Measurements from ENCODE around the gene PRKD2.

PRKD2 gene

GRCh38 chr19:46723471-46723870, 6.6 kb upstream of the PRKD2 start:
- no peak overlapping the region for H3K27ac ChIP-seq

GRCh38 chr19:46723023-46723461, 6.1 kb upstream of the PRKD2 start:
- Histone ChIP-seq H3K9ac (ENCODE audit: insufficient read length) (no peak overlapping the region), H3K4me3 (no peak overlapping the region), H3K36me3 (ENCODE audit: insufficient read depth, low read length) (peaks cover 72% of the 10 kb centered on the region; the same call in 1 of the 2 replicates), H3K27ac (no peak overlapping the region), H3K9me3 (ENCODE audit: low read depth, low read length) (no peaks in the 10 kb centered on the region)
- no peak for TF ChIP-seq EZH2 (IDR thresholded peaks at IDR 0.05)
- TF ChIP-seq POLR2AphosphoS5 (IDR thresholded peaks at IDR 0.05; ENCODE audit: borderline replicate concordance, low read depth, low read length): no peak
- no peak for TF ChIP-seq FOXP2 (optimal IDR thresholded peaks at IDR 0.05; ENCODE audit: control extremely low read depth, extremely low read length, insufficient read depth)
- no peak for DNase-seq (ENCODE audit: low read depth, low spot score)

More at GRCh38 chr19:46723471-46723870, 6.6 kb upstream of the PRKD2 start:
- no peak overlapping the region for H3K4me3 ChIP-seq
- peaks cover 76% of the 10 kb centered on the region; the same call in 1 of the 2 replicates for H3K36me3 ChIP-seq (ENCODE audit: insufficient read depth, low read length)
- no peak overlapping the region for H3K9ac ChIP-seq (ENCODE audit: insufficient read length)
- TF ChIP-seq POLR2AphosphoS5 (IDR thresholded peaks at IDR 0.05; ENCODE audit: borderline replicate concordance, low read depth, low read length) (no peak), EZH2 (IDR thresholded peaks at IDR 0.05) (no peak), FOXP2 (optimal IDR thresholded peaks at IDR 0.05; ENCODE audit: control extremely low read depth, extremely low read length, insufficient read depth) (no peak)
- DNase-seq (ENCODE audit: low read depth, low spot score): no peak
- no peaks in the 10 kb centered on the region for H3K9me3 ChIP-seq (ENCODE audit: low read depth, low read length)

- no peak for DNase-seq (ENCODE audit: low read depth, low spot score)
- H3K27ac ChIP-seq: no peak overlapping the region
- no peak overlapping the region for H3K9ac ChIP-seq (ENCODE audit: insufficient read length)
- H3K9me3 ChIP-seq (ENCODE audit: low read depth, low read length): no peaks in the 10 kb centered on the region
- H3K4me3 ChIP-seq: no peak overlapping the region
- TF ChIP-seq FOXP2 (optimal IDR thresholded peaks at IDR 0.05; ENCODE audit: control extremely low read depth, extremely low read length, insufficient read depth): no peak
- no peak for TF ChIP-seq EZH2 (IDR thresholded peaks at IDR 0.05)
- TF ChIP-seq POLR2AphosphoS5 (IDR thresholded peaks at IDR 0.05; ENCODE audit: borderline replicate concordance, low read depth, low read length): no peak
- H3K36me3 ChIP-seq (ENCODE audit: insufficient read depth, low read length): peaks cover 67% of the 10 kb centered on the region; the same call in 1 of the 2 replicates
Observed at GRCh38 chr19:46722421-46723022, 5.6 kb upstream of the PRKD2 start.

GRCh38 chr19:46722004-46722380, 5.1 kb upstream of the PRKD2 start:
- Histone ChIP-seq H3K9me3 (ENCODE audit: low read depth, low read length) (no peaks in the 10 kb centered on the region), H3K4me3 (no peak overlapping the region), H3K36me3 (ENCODE audit: insufficient read depth, low read length) (peaks cover 62% of the 10 kb centered on the region; the same call in 1 of the 2 replicates), H3K9ac (ENCODE audit: insufficient read length) (no peak overlapping the region), H3K27ac (no peak overlapping the region)
- TF ChIP-seq EZH2 (IDR thresholded peaks at IDR 0.05): no peak
- TF ChIP-seq POLR2AphosphoS5 (IDR thresholded peaks at IDR 0.05; ENCODE audit: borderline replicate concordance, low read depth, low read length): no peak
- TF ChIP-seq FOXP2 (optimal IDR thresholded peaks at IDR 0.05; ENCODE audit: control extremely low read depth, extremely low read length, insufficient read depth): no peak
- DNase-seq (ENCODE audit: low read depth, low spot score): no peak

GRCh38 chr19:46721269-46722003, 4.5 kb upstream of the PRKD2 start:
- no peak overlapping the region for H3K9ac ChIP-seq (ENCODE audit: insufficient read length)
- H3K9me3 ChIP-seq (ENCODE audit: low read depth, low read length): no peaks in the 10 kb centered on the region
- no peak overlapping the region for H3K4me3 ChIP-seq
- H3K27ac ChIP-seq: no peak overlapping the region
- no peak for DNase-seq (ENCODE audit: low read depth, low spot score)
- H3K36me3 ChIP-seq (ENCODE audit: insufficient read depth, low read length): peaks cover 56% of the 10 kb centered on the region; the same call in 1 of the 2 replicates
- TF ChIP-seq FOXP2 (optimal IDR thresholded peaks at IDR 0.05; ENCODE audit: control extremely low read depth, extremely low read length, insufficient read depth) (no peak), POLR2AphosphoS5 (IDR thresholded peaks at IDR 0.05; ENCODE audit: borderline replicate concordance, low read depth, low read length) (no peak), EZH2 (IDR thresholded peaks at IDR 0.05) (no peak)

- Histone ChIP-seq H3K36me3 (ENCODE audit: insufficient read depth, low read length) (peaks cover 50% of the 10 kb centered on the region; the same call in 1 of the 2 replicates), H3K4me3 (no peak overlapping the region), H3K9me3 (ENCODE audit: low read depth, low read length) (no peaks in the 10 kb centered on the region), H3K27ac (no peak overlapping the region), H3K9ac (ENCODE audit: insufficient read length) (no peak overlapping the region)
- no peak for DNase-seq (ENCODE audit: low read depth, low spot score)
- TF ChIP-seq POLR2AphosphoS5 (IDR thresholded peaks at IDR 0.05; ENCODE audit: borderline replicate concordance, low read depth, low read length): no peak
- no peak for TF ChIP-seq FOXP2 (optimal IDR thresholded peaks at IDR 0.05; ENCODE audit: control extremely low read depth, extremely low read length, insufficient read depth)
- no peak for TF ChIP-seq EZH2 (IDR thresholded peaks at IDR 0.05)
Observed at GRCh38 chr19:46720503-46721239, 3.8 kb upstream of the PRKD2 start.

GRCh38 chr19:46719629-46720502, 3.0 kb upstream of the PRKD2 start:
- no peak overlapping the region for H3K9ac ChIP-seq (ENCODE audit: insufficient read length)
- no peak overlapping the region for H3K4me3 ChIP-seq
- H3K36me3 ChIP-seq (ENCODE audit: insufficient read depth, low read length): peaks cover 42% of the 10 kb centered on the region; the same call in 1 of the 2 replicates
- TF ChIP-seq FOXP2 (optimal IDR thresholded peaks at IDR 0.05; ENCODE audit: control extremely low read depth, extremely low read length, insufficient read depth): no peak
- TF ChIP-seq EZH2 (IDR thresholded peaks at IDR 0.05): no peak
- 0 out of 2 replicates have a peak overlapping the region, but pooled peaks have one; percentile 25 for H3K27ac ChIP-seq
- no peaks in the 10 kb centered on the region for H3K9me3 ChIP-seq (ENCODE audit: low read depth, low read length)
- DNase-seq (ENCODE audit: low read depth, low spot score): no peak
